ENCODE results near the gene IKZF4. TPM values are rescaled to one million over a fixed set of nuclear protein-coding genes. Genes with fewer than 3 reads are reported as not detected.
"Not testable (repeated sequence)": the region's sequence is repeated elsewhere in the genome, so short reads cannot be mapped to it uniquely, and the experiment has no call there.

The IKZF4 gene
- total and polyA plus RNA-seq, 4 donors: 3.3 to 10.7 (median 5.2) TPM

DNA sequence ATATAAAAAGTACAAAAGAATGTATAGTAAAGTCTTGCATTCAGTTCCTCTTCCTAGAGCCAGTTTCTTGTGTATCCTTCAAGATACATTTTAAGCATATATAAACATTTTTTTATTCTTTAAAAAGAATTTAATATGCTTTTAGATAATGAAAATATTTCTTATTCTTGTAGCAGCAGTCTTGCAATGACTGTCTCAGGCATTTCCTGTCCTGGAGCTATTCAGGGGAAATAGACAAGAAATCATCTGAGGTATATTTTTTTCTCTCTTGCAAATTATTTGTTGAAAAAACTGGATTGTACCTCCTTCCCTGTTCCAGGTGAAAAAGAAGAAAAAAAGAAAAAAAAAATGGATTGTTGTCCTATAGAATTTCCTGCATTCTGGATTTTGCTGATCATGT is 42.2 kb downstream of the IKZF4 start:
- Histone ChIP-seq H3K27me3 (ENCODE audit: control insufficient read depth in 3 of 3, insufficient read depth in 3 of 3, low read length in 2 of 3) (no peaks in the 10 kb centered on the region), H3K4me1 (ENCODE audit: control insufficient read depth in 5 of 5, insufficient read depth in 5 of 5, low read length in 5 of 5) (no peaks in the 10 kb centered on the region), H3K27ac (ENCODE audit: low read depth in 1 of 2, low read length in 1 of 2) (no peak overlapping the region), H3K36me3 (ENCODE audit: control insufficient read depth in 4 of 4, insufficient read depth in 4 of 4, low read length in 4 of 4) (no peaks in the 10 kb centered on the region), H3K4me3 (no peak overlapping the region), H3K9ac (ENCODE audit: insufficient read depth in 1 of 2, low read length in 2 of 2) (no peak overlapping the region), H3K9me3 (ENCODE audit: control insufficient read depth in 4 of 4, insufficient read depth in 3 of 4, low read length in 3 of 4) (no peaks in the 10 kb centered on the region)
- ATAC-seq (ENCODE audit: insufficient read depth, low FRiP score) (no peak), DNase-seq (no peak)
- no peak for TF ChIP-seq CTCF (IDR thresholded peaks at IDR 0.05; ENCODE audit: control extremely low read depth, extremely low read depth)

DNA sequence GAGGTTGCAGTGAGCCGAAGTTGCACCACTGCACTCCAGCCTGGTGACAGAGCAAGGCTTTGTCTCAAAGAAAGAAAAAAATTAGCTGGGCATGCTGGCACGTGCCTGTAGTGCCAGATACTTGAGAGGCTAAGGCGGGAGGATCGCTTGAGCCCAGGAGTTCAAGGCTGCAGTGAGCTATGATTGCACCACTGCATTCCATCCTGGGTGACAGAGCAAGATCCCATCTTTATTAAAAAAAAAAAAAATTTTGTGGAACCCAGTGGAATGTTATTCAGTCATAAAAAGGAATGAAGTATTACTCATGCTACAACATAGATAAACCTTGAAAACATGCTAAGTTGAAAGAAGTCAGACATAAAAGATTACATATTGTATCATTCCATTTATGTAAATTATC is 50.8 kb downstream of the IKZF4 start:
- ATAC-seq (ENCODE audit: insufficient read depth, low FRiP score): no peak
- WGBS, 2 donors: 69 to 83% methylated on average over 4 of the region's 4 CpGs

DNA sequence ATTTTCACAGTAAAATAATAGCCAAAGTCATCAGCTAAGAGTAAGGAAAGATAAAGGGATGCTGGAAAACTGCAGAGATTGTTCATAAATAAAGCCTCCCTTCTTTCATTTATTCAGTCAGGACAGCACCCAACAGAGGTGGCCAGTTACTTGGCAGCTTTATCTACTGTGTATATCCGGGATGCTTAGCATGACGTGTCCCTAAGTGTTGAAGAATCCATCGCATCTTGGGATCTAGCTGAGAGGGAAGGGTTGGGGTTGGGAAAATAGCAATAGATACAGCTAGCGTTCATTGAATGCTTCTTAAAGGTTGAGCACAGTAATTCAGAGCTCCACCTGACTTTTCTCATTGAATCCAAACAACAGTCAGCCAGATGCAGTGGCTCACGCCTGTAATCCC is 53.6 kb downstream of the IKZF4 start:
- ATAC-seq (ENCODE audit: insufficient read depth, low FRiP score) (no peak), DNase-seq (no peak)
- H3K27ac ChIP-seq (ENCODE audit: low read depth in 1 of 2, low read length in 1 of 2): no peak overlapping the region
- H3K9me3 ChIP-seq (ENCODE audit: control insufficient read depth in 4 of 4, insufficient read depth in 3 of 4, low read length in 3 of 4): no peaks in the 10 kb centered on the region
- 86 to 90% methylated on average over 5 of the region's 5 CpGs for WGBS, 2 donors
- H3K4me1 ChIP-seq (ENCODE audit: control insufficient read depth in 5 of 5, insufficient read depth in 5 of 5, low read length in 5 of 5): peaks cover 0 to 4% (median 0%) of the 10 kb centered on the region in 5 donors
- H3K27me3 ChIP-seq (ENCODE audit: control insufficient read depth in 3 of 3, insufficient read depth in 3 of 3, low read length in 2 of 3): peaks cover 0 to 5% (median 0%) of the 10 kb centered on the region in 3 donors
- no peaks in the 10 kb centered on the region for H3K36me3 ChIP-seq (ENCODE audit: control insufficient read depth in 4 of 4, insufficient read depth in 4 of 4, low read length in 4 of 4)
- H3K4me3 ChIP-seq: no peak overlapping the region
- H3K9ac ChIP-seq (ENCODE audit: insufficient read depth in 1 of 2, low read length in 2 of 2): no peak overlapping the region
- no peak for TF ChIP-seq CTCF (IDR thresholded peaks at IDR 0.05; ENCODE audit: control extremely low read depth, extremely low read depth)

More for the DNA sequence above, 50.8 kb downstream of the IKZF4 start:
- Histone ChIP-seq H3K9ac (ENCODE audit: insufficient read depth in 1 of 2, low read length in 2 of 2) (no peak overlapping the region), H3K27ac (ENCODE audit: low read depth in 1 of 2, low read length in 1 of 2) (no peak overlapping the region), H3K9me3 (ENCODE audit: control insufficient read depth in 4 of 4, insufficient read depth in 3 of 4, low read length in 3 of 4) (no peaks in the 10 kb centered on the region), H3K27me3 (ENCODE audit: control insufficient read depth in 3 of 3, insufficient read depth in 3 of 3, low read length in 2 of 3) (no peaks in the 10 kb centered on the region), H3K4me3 (no peak overlapping the region), H3K4me1 (ENCODE audit: control insufficient read depth in 5 of 5, insufficient read depth in 5 of 5, low read length in 5 of 5) (no peaks in the 10 kb centered on the region), H3K36me3 (ENCODE audit: control insufficient read depth in 4 of 4, insufficient read depth in 4 of 4, low read length in 4 of 4) (no peaks in the 10 kb centered on the region)
- TF ChIP-seq CTCF (IDR thresholded peaks at IDR 0.05; ENCODE audit: control extremely low read depth, extremely low read depth): no peak
- no peak for DNase-seq

GRCh38 chr12:56077966-56078365 is 57.1 kb downstream of the IKZF4 start:
- H3K27me3 ChIP-seq (ENCODE audit: control insufficient read depth in 3 of 3, insufficient read depth in 3 of 3, low read length in 2 of 3): peaks cover 0 to 27% (median 18%) of the 10 kb centered on the region in 3 donors
- not testable (repeated sequence) for H3K27ac ChIP-seq (ENCODE audit: low read depth in 1 of 2, low read length in 1 of 2); H3K36me3 ChIP-seq (ENCODE audit: control insufficient read depth in 4 of 4, insufficient read depth in 4 of 4, low read length in 4 of 4); DNase-seq; H3K9me3 ChIP-seq (ENCODE audit: control insufficient read depth in 4 of 4, insufficient read depth in 3 of 4, low read length in 3 of 4); ATAC-seq (ENCODE audit: insufficient read depth, low FRiP score); H3K4me3 ChIP-seq; H3K9ac ChIP-seq (ENCODE audit: insufficient read depth in 1 of 2, low read length in 2 of 2)
- H3K4me1 ChIP-seq (ENCODE audit: control insufficient read depth in 5 of 5, insufficient read depth in 5 of 5, low read length in 5 of 5): peaks cover 0 to 17% (median 2%) of the 10 kb centered on the region in 5 donors
- 90 to 95% methylated on average over 9 of the region's 9 CpGs for WGBS, 2 donors
